Measurements from ENCODE around the gene AKT3. TPM values are rescaled to one million over a fixed set of nuclear protein-coding genes. Genes with fewer than 3 reads are reported as not detected.

The AKT3 gene
- total RNA-seq, 3 donors from 2014 or later (not counting 1 experiment from before 2014, with no cell fraction given): 135 to 157 (median 136) TPM

DNA sequence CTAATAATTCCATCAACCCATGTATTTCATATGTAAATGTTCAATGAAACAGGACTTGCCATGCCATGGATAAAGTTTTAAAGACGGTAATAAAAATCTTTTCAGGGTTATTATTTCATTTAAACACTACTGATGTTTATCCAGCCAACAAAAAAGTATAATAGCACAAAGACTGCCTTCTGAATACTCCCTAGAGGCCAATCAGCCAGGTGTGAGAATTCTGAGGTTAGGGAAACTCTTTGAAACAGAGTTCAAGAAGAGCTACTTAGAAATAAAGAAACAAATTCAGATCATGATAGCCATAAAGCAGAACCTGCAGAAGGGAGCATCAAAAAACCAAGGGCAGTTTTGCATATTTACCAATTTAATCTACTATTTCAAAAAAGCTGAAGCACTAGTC, 48.7 kb downstream of the AKT3 start:
- TF ChIP-seq, protein P1, sequence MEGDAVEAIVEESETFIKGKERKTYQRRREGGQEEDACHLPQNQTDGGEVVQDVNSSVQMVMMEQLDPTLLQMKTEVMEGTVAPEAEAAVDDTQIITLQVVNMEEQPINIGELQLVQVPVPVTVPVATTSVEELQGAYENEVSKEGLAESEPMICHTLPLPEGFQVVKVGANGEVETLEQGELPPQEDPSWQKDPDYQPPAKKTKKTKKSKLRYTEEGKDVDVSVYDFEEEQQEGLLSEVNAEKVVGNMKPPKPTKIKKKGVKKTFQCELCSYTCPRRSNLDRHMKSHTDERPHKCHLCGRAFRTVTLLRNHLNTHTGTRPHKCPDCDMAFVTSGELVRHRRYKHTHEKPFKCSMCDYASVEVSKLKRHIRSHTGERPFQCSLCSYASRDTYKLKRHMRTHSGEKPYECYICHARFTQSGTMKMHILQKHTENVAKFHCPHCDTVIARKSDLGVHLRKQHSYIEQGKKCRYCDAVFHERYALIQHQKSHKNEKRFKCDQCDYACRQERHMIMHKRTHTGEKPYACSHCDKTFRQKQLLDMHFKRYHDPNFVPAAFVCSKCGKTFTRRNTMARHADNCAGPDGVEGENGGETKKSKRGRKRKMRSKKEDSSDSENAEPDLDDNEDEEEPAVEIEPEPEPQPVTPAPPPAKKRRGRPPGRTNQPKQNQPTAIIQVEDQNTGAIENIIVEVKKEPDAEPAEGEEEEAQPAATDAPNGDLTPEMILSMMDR (IDR thresholded peaks at IDR 0.05): no peak
- Histone ChIP-seq H3K36me3 (ENCODE audit: control insufficient read depth, insufficient read depth, low read length) (peaks cover 1% of the 10 kb centered on the region), H3K27me3 (ENCODE audit: control insufficient read depth, insufficient read depth, low read length) (no peaks in the 10 kb centered on the region), H3K9me3 (ENCODE audit: control insufficient read depth, insufficient read depth, low read length) (no peaks in the 10 kb centered on the region), H3K4me3 (ENCODE audit: low read length) (no peak overlapping the region), H3K4me1 (ENCODE audit: control insufficient read depth, insufficient read depth, low read length) (peaks cover 9% of the 10 kb centered on the region), H3K27ac (ENCODE audit: low read length) (no peak overlapping the region)
- Mint-ChIP-seq H3K4me1 (peaks cover 42 to 49% of the 10 kb centered on the region in 2 donors), H3K27me3 (ENCODE audit: low read depth in 2 of 2) (no peaks in the 10 kb centered on the region), H3K36me3 (no peaks in the 10 kb centered on the region), H3K27ac (no peak overlapping the region), H3K9me3 (no peaks in the 10 kb centered on the region), H3K4me3 (no peak overlapping the region)
- intact Hi-C loops (cut with micrococcal nuclease): no loop called here
- ATAC-seq (no peak), DNase-seq (no peak)
- 100% methylated on average over 1 of the region's 1 CpG for WGBS (ENCODE audit: insufficient coverage)

DNA sequence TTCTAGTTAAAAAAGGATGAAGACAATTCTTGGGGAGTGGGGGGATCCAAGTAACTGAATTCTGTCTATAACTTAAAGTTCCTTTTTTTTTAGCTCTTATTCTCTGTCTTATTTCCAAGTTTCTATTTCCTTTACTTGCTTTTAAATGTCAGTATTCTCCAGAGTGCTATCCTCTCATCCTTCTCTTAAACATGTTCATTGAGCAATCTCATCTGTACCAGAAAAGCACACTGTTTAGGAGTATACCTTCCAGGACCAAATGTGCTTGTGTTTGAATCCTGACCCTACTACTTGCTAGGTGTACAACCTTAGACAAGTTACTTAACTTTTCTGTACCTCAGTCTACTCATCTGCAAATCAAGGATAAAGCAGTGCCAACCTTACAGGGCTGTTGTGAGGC, 50.1 kb downstream of the AKT3 start:
- TF ChIP-seq, protein P1 (IDR thresholded peaks at IDR 0.05): no peak
- intact Hi-C loops (cut with micrococcal nuclease): no loop called here
- no peaks in the 10 kb centered on the region for H3K27me3 ChIP-seq (ENCODE audit: control insufficient read depth, insufficient read depth, low read length)
- no peak for ATAC-seq
- Mint-ChIP-seq H3K4me3 (no peak overlapping the region), H3K36me3 (no peaks in the 10 kb centered on the region), H3K4me1 (peaks cover 28 to 39% of the 10 kb centered on the region in 2 donors), H3K27me3 (ENCODE audit: low read depth in 2 of 2) (no peaks in the 10 kb centered on the region), H3K27ac (peak overlapping the region in 1 of 2 donors; percentile 20), H3K9me3 (no peaks in the 10 kb centered on the region)
- H3K9me3 ChIP-seq (ENCODE audit: control insufficient read depth, insufficient read depth, low read length): no peaks in the 10 kb centered on the region
- H3K36me3 ChIP-seq (ENCODE audit: control insufficient read depth, insufficient read depth, low read length): peaks cover 5% of the 10 kb centered on the region
- H3K4me1 ChIP-seq (ENCODE audit: control insufficient read depth, insufficient read depth, low read length): peaks cover 9% of the 10 kb centered on the region
- no peak overlapping the region for H3K4me3 ChIP-seq (ENCODE audit: low read length)
- H3K27ac ChIP-seq (ENCODE audit: low read length): no peak overlapping the region
- DNase-seq: no peak

DNA sequence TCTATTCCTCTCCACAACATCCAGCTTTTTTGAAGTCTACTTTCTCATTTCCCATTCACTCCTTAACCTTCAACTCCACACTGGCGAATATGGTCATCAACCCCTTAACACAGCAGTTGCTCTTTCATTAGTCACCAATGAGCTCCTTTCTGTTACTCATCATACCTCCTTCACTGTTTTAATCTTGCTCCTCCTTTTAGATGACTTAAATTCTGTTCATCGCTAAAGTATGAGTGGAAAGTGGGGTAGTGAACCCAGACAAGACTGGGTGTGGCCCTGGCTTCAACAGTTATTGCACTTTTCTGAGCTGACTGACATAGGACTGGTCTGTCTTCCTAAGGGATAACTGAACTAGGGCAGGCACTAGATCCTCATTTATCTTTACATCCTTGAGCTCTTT, 51.3 kb downstream of the AKT3 start:
- WGBS (ENCODE audit: insufficient coverage): 96% methylated on average over 2 of the region's 2 CpGs
- intact Hi-C loops (cut with micrococcal nuclease): no loop called here
- H3K36me3 Mint-ChIP-seq: no peaks in the 10 kb centered on the region

DNA sequence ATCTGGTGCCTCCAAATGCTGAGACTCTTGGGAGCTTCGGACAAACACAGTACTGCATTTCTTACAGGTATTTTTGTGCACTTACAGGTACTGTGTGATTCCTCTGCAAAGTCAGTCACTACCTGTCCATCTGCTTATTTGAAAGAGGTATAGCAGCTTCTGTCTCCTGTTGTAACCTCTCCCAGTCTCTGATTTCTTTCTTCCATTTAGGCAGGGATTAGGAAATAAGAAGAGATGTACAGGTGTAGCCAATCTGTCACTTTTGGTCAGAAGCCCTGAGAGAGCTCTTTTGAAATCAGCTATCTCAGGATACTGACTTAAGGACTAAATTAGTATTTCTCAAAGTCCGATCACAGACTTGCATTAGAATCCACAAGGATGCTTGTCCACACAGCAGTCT, 54.0 kb downstream of the AKT3 start:
- H3K9me3 ChIP-seq (ENCODE audit: control insufficient read depth, insufficient read depth, low read length): no peaks in the 10 kb centered on the region
- 93% methylated on average over 2 of the region's 2 CpGs for WGBS (ENCODE audit: insufficient coverage)
- Mint-ChIP-seq H3K9me3 (no peaks in the 10 kb centered on the region), H3K27ac (no peak overlapping the region), H3K4me1 (peaks cover 34 to 49% of the 10 kb centered on the region in 2 donors), H3K27me3 (ENCODE audit: low read depth in 2 of 2) (no peaks in the 10 kb centered on the region), H3K36me3 (no peaks in the 10 kb centered on the region), H3K4me3 (no peak overlapping the region)
- intact Hi-C loops (cut with micrococcal nuclease): no loop called here
- no peak for ATAC-seq
- H3K27me3 ChIP-seq (ENCODE audit: control insufficient read depth, insufficient read depth, low read length): no peaks in the 10 kb centered on the region
- TF ChIP-seq, protein P1 (IDR thresholded peaks at IDR 0.05): no peak
- H3K4me1 ChIP-seq (ENCODE audit: control insufficient read depth, insufficient read depth, low read length): peaks cover 10% of the 10 kb centered on the region
- H3K4me3 ChIP-seq (ENCODE audit: low read length): no peak overlapping the region
- no peak for DNase-seq
- peaks cover 5% of the 10 kb centered on the region for H3K36me3 ChIP-seq (ENCODE audit: control insufficient read depth, insufficient read depth, low read length)
- H3K27ac ChIP-seq (ENCODE audit: low read length): no peak overlapping the region

More for the DNA sequence above, 51.3 kb downstream of the AKT3 start:
- ATAC-seq (peak in 1 of 3 donors; percentile 21), DNase-seq (no peak)
- H3K27me3 Mint-ChIP-seq (ENCODE audit: low read depth in 2 of 2): no peaks in the 10 kb centered on the region
- Histone ChIP-seq H3K9me3 (ENCODE audit: control insufficient read depth, insufficient read depth, low read length) (no peaks in the 10 kb centered on the region), H3K27me3 (ENCODE audit: control insufficient read depth, insufficient read depth, low read length) (no peaks in the 10 kb centered on the region), H3K4me1 (ENCODE audit: control insufficient read depth, insufficient read depth, low read length) (peaks cover 9% of the 10 kb centered on the region), H3K36me3 (ENCODE audit: control insufficient read depth, insufficient read depth, low read length) (peaks cover 5% of the 10 kb centered on the region), H3K4me3 (ENCODE audit: low read length) (no peak overlapping the region), H3K27ac (ENCODE audit: low read length) (no peak overlapping the region)
- no peaks in the 10 kb centered on the region for H3K9me3 Mint-ChIP-seq
- no peak overlapping the region for H3K27ac Mint-ChIP-seq
- H3K4me3 Mint-ChIP-seq: no peak overlapping the region
- TF ChIP-seq, protein P1 (IDR thresholded peaks at IDR 0.05): no peak
- peaks cover 23 to 39% of the 10 kb centered on the region in 2 donors for H3K4me1 Mint-ChIP-seq
